ENCODE measurements around the gene GPR45.
"Not testable (repeated sequence)": the region's sequence is repeated elsewhere in the genome, so short reads cannot be mapped to it uniquely, and the experiment has no call there.

GPR45 gene, protein sequence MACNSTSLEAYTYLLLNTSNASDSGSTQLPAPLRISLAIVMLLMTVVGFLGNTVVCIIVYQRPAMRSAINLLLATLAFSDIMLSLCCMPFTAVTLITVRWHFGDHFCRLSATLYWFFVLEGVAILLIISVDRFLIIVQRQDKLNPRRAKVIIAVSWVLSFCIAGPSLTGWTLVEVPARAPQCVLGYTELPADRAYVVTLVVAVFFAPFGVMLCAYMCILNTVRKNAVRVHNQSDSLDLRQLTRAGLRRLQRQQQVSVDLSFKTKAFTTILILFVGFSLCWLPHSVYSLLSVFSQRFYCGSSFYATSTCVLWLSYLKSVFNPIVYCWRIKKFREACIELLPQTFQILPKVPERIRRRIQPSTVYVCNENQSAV

GRCh38 chr2:105241443-105241842 is at the start of gene GPR45:
GPR45 (plus strand) TSS chr2:105241743; CDS start chr2:105241859, 116 bp downstream.
- no peak for DNase-seq (ENCODE audit: low read depth)

DNA sequence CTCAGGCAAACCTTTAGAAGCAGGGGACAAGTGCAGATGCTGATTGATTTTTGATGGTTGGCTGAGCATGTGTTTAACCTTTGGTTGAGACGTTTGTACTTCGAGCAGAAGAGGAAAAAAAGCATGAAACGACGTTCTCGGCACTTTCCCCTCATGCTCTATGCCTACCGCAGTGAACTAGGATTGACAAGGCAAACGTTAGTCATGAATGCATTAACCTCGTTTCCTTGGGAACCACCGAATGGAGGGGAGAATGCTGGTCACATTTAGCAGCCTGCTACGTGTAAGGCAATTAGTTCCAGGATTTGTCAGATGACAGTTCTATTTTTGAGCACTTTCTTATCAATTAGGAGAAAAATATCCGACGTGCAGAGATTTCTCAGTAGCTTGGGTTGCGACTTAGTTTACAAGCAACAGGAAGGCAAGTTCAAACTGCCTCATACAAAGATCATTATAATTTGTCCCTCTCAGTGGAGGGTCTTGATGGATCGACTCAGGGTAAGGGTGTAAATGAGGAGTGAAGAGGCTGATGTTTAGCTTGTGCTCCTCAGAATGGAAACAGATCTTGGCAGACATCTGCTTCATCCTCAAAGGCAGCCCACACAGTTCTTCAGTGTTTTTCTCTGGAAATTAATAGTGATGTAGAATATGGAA is 47.4 kb upstream of the GPR45 start:
- no peak for DNase-seq (ENCODE audit: low read depth)

DNA sequence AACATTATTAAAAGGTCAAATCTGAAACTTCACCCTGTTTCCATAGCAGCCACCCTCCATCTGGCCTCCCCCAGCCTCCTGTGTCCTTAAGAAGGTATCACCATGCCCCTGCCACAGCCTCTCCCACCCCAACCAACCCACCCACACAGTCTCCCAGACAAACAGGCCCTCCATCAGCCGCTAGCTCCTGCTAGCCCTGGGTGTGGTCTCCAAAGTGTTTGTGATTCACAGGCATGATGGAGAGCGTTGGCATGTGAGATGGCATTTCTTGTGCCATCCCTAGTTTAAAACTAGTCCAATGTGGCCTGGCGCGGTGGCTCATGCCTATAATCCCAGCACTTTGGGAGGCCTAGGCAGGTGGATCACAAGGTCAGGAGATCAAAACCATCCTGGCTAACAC is 44.9 kb upstream of the GPR45 start:
- no peak for DNase-seq (ENCODE audit: low read depth)

GRCh38 chr2:105215586-105216192 is 25.9 kb upstream of the GPR45 start:
- DNase-seq (ENCODE audit: low read depth), result no peak

GRCh38 chr2:105220604-105221003 is 20.9 kb upstream of the GPR45 start:
- no peak for DNase-seq (ENCODE audit: low read depth)

- no peak for DNase-seq (ENCODE audit: low read depth)
Observed at GRCh38 chr2:105224444-105224843, 17.1 kb upstream of the GPR45 start.

DNA sequence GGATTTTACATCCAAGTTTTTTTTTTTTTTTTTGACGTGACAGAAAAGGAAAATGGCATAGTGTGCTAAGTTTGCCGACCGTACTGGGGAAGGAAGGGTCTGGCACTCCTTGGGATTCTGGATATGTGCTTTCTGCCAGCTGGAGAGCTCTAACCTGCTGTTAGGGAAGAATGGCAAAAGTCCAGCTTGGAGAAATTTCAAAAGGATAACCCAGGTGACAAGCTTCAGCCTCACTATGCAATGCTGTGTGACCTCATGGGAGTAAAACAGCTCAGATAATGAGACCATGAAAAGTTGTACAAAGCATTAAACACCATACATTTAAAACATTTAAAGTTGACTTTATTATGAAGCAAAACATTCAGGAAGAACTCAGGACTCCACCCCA is 10.3 kb upstream of the GPR45 start:
- no peak for DNase-seq (ENCODE audit: low read depth)

DNA sequence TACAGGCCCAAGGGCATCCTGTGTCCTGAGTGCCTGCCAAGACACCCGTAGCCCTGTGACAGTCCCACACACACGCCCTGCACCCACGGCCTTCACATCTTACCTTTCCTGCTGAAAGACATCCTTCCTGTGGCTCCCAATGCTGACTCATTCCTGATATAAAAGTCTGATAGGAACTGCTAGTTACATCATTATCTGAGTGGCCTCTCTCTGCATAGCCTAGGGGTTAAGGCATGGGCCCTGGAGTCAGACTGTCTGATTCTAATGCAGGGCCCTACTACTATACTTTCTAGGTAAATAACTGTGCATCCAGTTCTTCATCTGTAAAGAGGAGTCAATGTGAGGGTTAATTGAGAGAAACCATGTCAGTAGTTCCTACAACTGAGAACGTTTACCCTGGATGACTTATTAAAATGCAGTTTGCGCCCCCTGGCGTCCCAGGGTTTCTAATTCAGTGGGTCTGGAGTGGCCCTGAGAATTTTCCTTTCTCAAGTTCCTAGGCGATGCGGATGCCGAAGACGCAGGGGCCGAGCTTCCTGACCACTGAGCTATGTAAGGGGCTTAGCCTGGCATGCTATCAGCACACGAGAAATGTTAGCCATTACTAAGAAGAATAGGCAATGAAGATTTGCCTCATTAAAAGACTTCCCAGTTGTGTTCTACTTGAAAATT is 6.0 kb upstream of the GPR45 start:
- DNase-seq (ENCODE audit: low read depth), result peak; percentile 59

GRCh38 chr2:105236060-105236424 is 5.5 kb upstream of the GPR45 start:
- DNase-seq (ENCODE audit: low read depth), result no peak

DNA sequence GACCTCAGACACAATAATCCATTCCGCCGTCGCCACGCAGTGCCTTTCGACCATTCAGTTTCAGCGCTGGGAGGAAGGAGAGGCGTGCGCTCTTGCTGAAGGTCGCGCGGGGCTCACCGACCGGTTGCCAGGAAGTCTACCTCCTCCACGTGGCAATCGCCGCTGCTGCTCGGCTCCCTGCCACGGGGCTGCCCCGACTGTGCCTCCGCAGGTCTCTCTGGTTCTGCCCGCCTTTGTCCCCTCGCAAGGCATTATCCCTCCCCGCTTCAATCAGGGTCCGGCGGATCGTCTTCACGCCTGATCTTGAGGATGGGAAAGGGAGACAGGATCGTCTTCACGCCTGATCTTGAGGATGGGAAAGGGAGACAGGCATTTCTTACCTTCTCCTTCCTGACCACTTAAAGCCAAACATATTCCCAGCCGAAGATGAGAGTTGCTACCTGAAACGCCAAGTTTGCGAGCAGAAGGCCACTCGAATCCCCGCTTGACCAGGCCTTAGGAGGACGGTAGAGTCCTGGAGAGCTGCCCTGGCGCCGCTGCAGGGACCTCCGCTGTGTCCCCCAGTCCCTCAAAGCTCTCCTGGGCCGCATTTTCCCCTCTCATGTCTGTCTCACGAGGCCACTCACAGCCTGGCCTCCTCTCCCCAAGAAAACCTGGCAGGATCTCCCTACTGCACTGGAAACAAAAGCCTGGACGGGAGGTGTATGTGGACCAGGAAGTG is 4.3 kb upstream of the GPR45 start:
- no peak for DNase-seq (ENCODE audit: low read depth)

DNA sequence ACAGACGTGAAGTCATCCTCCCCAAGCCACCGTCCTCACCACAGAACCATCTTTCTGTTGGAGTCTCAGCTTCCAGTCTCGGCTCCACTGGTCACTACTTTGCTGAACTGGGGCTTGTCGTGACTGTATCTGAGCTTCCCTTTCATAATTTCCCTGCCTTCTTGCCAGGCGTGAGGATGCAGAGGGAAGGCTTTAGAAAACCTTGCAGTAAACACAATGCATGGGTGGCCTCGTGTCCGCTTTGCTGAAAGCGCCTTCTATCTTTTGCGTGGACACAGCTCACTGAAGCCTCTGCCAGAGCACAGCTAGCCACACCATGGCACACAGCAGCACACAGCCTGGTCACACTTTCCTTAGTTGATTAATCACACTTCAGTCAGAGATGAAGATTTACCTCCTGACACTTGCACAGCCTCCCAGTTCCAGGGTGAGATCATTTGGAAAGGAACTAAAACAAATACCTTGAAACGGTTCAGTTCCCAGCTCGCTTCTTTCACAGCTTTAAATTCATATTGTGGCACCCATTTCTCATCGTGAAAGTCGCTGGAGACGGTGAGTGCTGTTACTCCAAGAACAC is 2.8 kb upstream of the GPR45 start:
- no peak for DNase-seq (ENCODE audit: low read depth)

GRCh38 chr2:105239924-105240323 is 1.6 kb upstream of the GPR45 start:
- DNase-seq (ENCODE audit: low read depth), result peak; percentile 18

DNA sequence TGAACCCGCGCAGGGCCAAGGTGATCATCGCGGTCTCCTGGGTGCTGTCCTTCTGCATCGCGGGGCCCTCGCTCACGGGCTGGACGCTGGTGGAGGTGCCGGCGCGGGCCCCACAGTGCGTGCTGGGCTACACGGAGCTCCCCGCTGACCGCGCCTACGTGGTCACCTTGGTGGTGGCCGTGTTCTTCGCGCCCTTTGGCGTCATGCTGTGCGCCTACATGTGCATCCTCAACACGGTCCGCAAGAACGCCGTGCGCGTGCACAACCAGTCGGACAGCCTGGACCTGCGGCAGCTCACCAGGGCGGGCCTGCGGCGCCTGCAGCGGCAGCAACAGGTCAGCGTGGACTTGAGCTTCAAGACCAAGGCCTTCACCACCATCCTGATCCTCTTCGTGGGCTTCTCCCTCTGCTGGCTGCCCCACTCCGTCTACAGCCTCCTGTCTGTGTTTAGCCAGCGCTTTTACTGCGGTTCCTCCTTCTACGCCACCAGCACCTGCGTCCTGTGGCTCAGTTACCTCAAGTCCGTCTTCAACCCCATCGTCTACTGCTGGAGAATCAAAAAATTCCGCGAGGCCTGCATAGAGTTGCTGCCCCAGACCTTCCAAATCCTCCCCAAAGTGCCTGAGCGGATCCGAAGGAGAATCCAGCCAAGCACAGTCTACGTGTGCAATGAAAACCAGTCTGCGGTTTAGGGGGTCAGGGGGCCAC is 897 bp downstream of the GPR45 start:
- DNase-seq (ENCODE audit: low read depth), result no peak

DNA sequence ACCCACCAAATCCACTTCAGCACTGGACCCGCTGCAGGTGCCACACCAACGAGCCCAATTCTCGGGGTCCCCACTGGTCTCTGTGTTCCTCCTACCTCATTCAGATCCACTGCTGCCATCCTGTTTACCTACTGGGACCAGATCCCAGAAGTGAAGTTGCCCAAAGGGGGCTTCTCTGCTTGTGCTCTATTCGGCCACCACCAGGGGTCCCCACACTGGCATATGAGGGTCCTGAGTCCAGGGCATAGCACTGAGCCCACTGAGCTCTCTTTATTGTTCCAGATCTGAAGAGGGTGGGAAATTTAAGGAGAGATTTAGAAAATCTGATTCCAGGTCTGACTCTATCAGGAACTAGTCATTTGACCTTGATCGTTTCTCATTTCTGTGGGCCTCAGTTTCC is 2.4 kb downstream of the GPR45 start:
- DNase-seq (ENCODE audit: low read depth), result no peak

DNA sequence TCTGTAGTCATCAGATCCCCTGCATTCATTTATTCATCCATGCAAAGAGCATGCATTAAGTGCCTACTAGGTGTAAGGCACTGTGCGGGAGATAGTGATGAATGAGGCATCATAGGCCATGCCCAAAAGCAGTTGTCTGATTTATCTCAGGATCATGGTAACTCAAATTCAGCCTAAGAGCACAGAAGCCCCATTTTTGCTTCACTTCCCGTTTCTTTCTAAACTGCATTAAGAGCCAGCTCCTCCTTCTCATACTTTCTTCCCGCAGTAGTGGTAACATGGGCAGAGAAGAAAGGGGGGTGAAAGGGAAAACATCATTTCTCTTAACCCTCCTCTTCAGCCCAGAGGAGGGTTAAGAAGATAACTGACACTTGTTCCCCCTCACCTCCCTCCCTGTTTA is 2.9 kb downstream of the GPR45 start:
- no peak for DNase-seq (ENCODE audit: low read depth)

GRCh38 chr2:105248316-105249070 is 7.0 kb downstream of the GPR45 start:
- DNase-seq (ENCODE audit: low read depth), result no peak

DNA sequence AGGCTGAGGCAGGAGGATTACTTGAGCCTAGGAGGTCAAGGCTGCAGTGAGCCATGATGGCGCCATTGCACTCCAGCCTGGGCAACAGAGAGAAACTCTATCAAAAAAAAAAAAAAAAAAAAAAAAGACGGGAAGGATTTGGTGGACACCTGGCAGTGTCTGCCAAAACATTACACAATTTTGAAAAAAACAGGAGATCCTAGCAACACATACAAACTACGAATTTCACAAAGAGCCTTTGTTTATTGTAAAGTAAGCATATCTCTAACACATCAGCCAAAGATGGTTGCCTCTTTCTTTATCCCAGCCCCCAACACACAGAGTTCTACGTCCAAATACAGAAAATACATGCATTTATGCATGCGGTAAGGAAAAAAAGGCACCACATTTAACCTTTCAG is 7.6 kb downstream of the GPR45 start:
- DNase-seq (ENCODE audit: low read depth), result no peak

GRCh38 chr2:105249891-105250290 is 8.3 kb downstream of the GPR45 start:
- no peak for DNase-seq (ENCODE audit: low read depth)

DNA sequence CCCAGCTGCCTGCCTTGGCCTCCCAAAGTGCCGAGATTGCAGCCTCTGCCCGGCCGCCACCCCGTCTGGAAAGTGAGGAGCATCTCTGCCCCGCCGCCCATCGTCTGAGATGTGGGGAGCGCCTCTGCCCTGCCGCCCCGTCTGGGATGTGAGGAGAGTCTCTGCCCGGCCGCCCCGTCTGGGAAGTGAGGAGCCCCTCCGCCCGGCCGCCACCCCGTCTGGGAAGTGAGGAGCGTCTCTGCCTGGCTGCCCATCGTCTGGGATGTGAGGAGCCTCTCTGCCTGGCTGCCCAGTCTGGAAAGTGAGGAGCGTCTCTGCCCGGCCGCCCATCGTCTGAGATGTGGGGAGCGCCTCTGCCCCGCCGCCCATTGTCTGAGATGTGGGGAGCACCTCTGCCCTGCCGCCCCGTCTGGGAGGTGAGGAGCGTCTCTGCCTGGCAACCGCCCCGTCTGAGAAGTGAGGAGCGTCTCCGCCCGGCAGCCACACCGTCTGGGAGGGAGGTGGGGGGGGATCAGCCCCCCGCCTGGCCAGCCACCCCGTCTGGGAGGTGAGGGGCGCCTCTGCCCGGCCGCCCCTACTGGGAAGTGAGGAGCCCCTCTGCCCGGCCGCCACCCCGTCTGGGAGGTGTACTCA is 9.6 kb downstream of the GPR45 start:
- DNase-seq (ENCODE audit: low read depth), result not testable (repeated sequence)

DNA sequence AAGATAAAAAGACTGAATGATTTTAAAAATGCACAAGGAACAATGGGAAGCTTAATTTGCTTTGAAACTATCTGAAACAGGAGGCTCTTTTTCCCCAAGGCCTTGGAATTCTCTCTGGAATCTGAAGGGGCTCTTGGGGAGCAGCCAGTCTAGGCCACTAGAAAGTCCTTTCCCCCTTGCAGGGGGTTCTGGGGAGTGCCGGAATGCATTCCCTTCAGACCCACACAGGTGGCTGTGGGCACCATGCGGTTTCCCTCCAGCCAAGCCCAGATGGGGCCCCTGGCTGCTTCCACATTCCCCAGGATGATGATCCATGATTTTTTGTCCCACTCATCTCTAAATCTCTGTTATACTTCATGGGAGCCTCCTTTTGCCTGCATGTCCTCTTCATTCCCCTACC is 10.7 kb downstream of the GPR45 start:
- DNase-seq (ENCODE audit: low read depth), result no peak
